Erythroblast (primary cell): ENCODE results near the gene XPO5.

Experiments
- DNase-seq, 2 experiments: peaks; one replicate each; lab custom pipeline; 2025; lab: John Stamatoyannopoulos, UW
- GATA1 ChIP-seq: IDR thresholded peaks from 2 replicates; pipeline ENCODE4 v1.6.1; 2011; ENCODE audit warnings: low read depth, mild to moderate bottlenecking, control low read depth, low read length, moderate library complexity
- POLR2A ChIP-seq: IDR thresholded peaks from 2 replicates; pipeline ENCODE4 v1.6.1; 2011; ENCODE audit warnings: mild to moderate bottlenecking, low read length

Gene XPO5

DNA sequence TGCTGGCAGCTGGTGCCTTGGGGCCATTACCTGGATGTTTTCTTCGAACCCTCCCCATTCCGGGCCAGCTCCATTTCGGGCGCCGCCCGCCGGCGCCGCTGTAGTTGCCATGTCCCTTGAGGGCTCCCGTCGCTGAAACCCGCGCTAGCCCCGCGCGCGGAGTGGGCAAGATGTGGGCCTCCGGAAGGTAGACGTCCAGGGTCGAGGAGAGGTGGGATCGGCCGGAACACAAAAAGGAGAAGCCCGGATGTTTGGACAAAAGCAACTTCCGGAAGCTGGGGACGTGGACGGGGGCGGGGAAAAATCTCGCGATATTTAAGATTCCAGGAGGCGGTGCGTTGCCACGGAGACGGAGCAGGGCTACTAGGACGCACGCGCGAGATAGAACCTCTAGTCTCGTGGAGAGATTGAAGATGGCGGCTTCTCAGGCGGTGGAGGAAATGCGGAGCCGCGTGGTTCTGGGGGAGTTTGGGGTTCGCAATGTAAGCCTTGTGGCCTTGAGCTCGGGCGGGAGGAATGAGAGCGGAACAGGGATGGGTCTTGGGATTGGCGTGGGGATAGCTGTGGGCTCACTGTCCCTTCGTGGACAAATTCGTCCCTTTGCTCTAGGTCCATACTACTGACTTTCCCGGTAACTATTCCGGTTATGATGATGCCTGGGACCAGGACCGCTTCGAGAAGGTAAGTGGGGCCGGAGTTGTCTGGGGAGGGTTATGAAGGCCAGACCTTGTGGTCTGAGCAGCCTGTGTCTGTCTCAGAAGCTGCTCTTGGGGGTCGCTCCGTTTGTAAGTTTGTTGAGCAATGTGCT, 58.9 kb downstream of the XPO5 start, which contains the start of the genes POLR1C and YIPF3:
Gene POLR1C (plus strand): TSS at position 393 of the 808 bp plus-strand sequence. CDS start 21 bp downstream, at position 414.
Gene YIPF3 (minus strand): TSS at position 230 of the 808 bp plus-strand sequence. CDS start 119 bp downstream, at position 111.
- TF ChIP-seq POLR2A (peak; percentile 88), GATA1 (no peak)
- peak; percentile 98 to 99 for DNase-seq

DNA sequence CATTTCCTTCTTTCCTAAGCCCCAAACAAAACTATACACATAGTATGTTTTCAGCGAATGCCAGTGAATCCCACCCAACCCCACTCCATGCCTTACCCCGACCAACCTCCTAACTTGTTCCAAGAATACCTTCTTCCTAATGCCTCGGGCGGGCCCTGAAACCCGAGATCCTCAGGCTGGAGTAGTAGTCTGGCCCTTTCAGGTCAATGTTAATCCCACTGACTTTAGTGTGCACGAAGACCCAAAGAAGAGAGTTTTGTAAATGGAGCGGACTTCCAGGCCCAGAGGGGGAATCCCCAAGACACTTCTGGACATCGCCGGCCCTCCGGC, 59.5 kb downstream of the XPO5 start:
- DNase-seq, result no peak
- TF ChIP-seq POLR2A (no peak), GATA1 (no peak)

DNA sequence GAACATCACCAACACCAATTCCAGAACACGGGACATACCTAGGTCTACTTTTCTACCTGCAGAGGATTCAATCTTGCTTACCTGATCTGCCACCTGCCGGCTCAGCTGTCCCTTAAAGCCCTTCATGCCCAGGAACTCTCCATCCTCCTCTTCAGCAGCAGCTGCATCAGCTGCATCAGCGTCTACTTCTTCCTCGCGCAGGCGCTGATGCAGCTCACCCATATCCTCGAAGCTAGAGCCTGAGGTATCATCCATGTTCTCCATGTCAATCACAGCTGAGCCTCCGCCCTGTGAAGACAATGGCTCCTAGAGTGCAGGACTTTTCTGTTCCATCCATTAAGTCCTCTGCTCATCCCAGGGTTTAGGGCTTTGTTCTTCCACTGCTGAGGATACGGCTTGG, 60.0 kb downstream of the XPO5 start:
- TF ChIP-seq POLR2A (no peak), GATA1 (no peak)
- DNase-seq, result no peak

DNA sequence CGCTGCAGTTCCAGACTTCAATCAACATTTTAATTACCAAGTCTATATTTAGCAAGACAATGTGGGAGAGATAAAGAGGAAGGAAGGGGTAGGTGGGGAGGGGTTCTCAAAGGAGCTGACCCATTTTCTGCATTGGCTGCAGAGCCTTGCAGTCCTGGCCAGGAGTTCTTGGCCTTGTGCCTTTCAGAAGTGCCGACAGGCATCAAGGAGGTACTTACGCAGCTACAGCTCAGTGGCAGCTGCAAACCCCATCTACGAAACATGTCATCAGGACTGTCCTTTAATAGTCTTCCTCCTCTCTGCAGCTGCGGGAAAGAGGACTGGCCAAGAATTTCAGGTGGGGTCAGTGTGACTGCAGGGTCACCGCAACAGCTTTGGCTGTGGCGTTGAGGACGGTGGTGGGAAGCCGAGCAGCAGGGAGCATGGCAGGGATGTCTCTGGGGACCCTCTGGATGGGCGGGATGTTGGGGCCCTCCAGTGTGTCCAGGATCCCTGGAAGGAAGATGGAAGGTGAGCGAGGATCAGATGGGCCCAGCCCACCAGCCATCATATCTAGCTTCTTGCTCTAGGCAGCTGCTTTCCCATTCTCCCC, 63.9 kb downstream of the XPO5 start:
- DNase-seq, result no peak
- no peak for TF ChIP-seq POLR2A
- TF ChIP-seq GATA1, result no peak

DNA sequence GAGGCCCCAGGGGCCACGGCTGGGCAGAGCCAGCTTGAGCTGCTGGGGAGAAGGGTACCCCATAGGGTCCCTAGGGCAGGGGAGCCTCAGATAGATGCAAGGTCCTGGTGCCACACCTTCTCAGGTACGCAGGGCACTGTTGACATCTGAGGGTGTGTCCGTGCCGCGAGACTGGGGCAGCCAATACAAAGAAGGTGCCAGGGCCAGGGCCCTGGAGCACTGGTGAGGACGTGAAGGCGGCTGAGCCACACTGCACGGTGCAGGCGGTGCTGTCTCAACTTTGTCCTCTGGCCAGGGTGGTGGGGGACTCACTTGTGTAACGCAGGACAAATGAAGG, 65.0 kb downstream of the XPO5 start:
- TF ChIP-seq GATA1 (no peak), POLR2A (no peak)
- DNase-seq, result no peak

DNA sequence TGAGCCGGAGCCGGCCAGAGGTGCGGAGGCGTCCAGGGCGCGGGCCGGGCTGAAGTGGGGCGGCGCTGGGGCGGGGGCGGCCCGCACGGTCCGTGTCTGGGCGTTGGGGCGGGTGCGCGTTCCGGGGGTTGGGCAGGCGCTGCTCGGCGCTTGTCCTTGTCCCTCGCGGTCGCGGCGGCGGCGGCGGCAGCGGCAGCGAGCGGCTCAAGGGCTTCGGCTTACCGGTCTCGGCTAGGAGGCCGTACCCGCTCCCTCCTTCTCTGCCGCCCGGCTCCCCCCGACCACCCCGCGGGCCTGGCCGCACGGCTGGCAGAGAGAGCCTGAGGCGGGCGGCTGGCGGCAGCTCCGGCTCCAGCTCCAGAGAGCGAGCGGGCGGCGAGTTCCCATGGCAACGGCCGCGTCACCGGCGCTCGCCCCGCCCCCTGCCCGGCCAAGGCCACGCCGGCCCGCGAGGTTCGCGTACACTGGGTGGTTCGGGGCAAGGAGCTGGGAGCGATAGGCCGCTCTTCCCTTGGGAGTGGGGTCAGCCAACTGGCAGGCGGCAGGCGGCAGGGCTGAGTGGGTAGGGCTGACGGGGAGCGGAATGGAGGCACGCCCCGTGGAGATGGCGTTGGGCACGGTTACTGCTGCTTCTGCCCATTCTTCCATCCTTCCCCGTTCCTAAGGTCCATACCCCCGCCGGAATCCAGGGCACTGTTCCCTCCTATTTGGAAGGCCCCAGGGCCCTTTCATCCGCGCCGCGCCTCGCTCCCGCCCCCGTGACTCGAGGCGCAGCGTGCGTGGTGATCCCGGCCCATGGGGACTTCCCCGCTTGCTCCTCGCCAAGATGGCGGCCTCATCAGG, 65.6 kb downstream of the XPO5 start, which contains the start of gene LRRC73:
Gene LRRC73 (minus strand): TSS at position 363 of the 843 bp plus-strand sequence. CDS start 561 bp downstream, outside the sequence.
- TF ChIP-seq POLR2A, result peak; percentile 48
- no peak for TF ChIP-seq GATA1
- DNase-seq, result peak; percentile 82 to 92

DNA sequence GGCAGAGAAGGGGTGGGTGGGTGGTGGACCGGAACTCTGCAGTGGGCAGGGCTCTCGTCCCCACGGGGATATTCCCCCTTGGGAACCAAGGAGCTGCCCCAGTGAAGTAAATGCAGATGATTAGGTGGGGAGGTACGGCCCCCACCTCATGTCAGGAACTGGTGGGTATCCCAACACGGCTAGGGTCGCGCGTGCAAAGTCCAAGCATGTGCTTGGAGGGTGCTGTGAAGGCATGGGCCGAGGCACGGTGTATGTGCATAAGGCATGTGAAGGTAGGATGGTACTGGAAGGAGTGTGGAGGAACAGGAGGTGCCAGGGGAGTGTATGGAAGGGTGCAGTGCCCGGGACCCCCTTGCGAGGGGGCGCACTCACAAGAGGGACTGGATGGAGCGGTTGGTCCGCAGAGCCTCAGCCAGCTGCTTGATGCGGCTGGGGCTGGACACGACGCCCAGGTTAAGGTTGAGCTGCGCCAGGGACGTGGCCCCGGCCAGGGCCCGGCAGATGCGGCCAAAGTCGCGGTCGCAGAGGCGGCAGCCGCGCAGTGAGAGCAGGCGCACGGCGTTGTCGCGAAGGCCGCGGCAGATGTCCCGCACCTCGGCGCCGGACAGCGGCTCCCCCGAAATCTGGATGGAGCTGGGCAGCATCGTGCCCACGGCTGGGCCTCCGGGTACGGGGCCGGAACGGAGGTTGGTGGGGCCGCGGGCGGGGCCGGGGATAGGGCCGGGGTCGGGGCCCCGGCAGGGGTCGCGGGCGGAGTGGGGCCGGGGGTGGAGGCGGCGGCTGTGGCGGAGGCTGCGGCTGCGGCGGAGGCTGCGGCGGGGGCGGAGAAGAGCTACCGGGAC, 66.5 kb downstream of the XPO5 start:
- DNase-seq, result peak; percentile 40 to 41
- TF ChIP-seq GATA1, result no peak
- no peak for TF ChIP-seq POLR2A

DNA sequence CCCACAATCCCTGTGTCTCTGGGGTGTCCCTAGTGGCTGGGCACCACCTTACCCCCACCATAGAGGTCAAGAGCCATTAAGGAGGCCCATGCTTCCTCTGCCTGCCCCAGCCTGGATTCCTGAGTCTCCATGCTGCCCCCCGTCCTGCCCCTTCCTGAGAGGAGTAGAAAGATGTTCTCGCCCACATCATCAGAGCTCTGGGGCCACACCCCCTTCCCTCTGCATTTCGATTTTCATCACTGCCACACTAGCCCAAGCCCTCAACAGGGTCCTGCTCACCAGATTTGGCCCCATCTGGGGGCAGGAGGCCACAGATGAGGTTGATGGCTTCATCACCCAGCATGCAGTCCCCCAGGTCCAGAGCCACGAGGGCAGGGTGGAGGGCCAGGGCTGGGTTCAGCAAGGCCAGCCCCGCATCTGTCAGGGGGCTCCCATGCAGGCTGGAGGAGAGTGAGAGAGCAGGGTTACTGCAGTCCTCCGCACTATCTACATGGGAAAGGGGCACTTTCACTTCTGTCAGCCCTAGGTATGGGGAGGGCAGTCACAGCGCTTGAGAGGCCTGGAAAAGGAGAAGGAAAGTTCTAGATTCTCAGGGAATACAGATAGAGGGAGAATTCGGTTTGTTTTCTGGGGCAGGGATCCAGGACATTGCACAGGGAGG, 67.2 kb downstream of the XPO5 start:
- no peak for DNase-seq
- TF ChIP-seq POLR2A, result no peak
- TF ChIP-seq GATA1, result no peak

DNA sequence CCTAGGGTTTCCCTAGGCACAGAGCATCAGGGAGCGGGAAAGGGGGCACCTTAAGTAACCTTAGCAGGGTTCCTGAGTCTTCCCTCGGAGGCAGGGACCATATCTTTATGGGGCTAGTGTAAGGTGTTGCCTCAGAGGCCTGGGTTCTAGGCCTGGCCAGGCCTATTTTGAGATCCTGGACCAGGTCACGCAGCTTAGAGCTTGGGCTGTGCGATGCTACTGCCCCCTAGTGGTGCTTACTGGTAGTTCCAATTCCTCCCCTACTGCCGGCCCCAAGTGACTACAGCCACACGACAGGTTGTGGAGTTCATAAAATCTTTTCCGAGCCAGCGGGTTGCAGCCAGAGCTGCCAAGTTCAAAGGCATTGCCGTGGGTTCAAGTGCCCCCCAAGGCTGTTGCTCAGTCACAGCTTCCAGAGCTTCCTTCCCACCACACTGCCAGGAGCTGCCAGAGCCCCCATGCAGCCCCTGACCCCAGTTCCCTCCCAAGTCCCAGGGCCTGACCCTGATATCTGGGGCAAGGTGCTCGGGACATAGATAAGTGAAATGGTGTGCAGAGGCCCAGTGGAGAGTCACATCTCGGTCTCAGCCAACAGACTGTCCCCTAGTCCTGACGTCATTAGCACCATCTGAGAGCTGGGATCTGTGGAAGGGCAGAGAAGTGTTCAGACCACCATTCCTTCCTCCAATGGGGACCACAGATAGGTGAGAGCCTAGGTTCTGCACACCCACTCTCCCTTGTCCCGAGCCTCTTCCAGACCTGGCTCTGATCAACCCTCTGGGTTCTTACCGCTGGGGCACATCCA, 69.0 kb downstream of the XPO5 start:
- TF ChIP-seq POLR2A (no peak), GATA1 (no peak)

DNA sequence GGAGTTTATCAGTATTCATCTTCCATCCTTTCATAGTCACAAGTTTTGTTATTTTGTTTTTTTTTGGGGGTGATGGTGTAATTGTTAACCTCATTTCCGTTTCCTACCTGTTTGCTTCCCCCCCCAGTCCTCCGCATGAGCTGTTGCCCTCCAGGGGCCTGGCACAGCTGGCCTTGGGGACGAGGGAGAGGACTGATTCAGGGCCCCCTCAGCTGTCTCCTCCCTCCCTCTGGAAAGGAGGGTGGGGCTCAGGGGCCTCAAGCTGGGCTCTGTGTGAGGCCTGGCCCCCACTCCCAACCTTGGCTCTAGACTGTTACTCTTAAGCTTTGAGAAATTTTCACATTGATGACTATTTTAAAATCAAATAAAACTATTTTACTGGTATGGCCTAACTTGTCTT, 69.7 kb downstream of the XPO5 start:
- DNase-seq, result no peak
- TF ChIP-seq POLR2A (no peak), GATA1 (no peak)

More for the DNA sequence above, 69.0 kb downstream of the XPO5 start:
- DNase-seq, result peak; percentile 86 to 93

DNA sequence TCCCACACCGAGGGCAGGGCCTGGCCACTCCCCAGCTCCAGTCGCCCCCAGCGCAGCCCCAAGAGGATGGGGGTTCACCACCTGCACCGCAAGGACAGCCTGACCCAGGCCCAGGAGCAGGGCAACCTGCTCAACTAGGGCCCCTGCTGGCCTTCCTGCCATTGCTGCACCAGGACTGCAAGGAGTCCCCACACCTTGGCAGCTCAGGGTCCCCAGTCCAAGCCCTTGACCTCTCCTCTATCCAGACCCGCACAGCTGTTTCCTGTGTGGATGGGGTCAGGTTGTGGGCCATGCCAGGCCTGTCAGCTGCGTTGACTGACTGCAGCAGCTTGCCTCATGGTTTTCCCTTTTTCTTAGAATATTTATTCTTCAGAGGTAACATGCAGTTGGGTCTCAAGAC, 70.1 kb downstream of the XPO5 start:
- DNase-seq, result no peak
- TF ChIP-seq POLR2A (no peak), GATA1 (no peak)
